Skeletal muscle cell (primary cell): ENCODE data around the gene ESPN.

Experiments used
- DNase-seq: peaks from one replicate; pipeline ENCODE4 v3.0.0-alpha.2; 2010; ENCODE audit warnings: low read depth
- H3K4me3 ChIP-seq: 2 replicates; pipeline ENCODE4 v1.5.1; 2011; ENCODE audit warnings: low read depth, mild to moderate bottlenecking, control low read depth, low read length, moderate library complexity

The ESPN gene

DNA sequence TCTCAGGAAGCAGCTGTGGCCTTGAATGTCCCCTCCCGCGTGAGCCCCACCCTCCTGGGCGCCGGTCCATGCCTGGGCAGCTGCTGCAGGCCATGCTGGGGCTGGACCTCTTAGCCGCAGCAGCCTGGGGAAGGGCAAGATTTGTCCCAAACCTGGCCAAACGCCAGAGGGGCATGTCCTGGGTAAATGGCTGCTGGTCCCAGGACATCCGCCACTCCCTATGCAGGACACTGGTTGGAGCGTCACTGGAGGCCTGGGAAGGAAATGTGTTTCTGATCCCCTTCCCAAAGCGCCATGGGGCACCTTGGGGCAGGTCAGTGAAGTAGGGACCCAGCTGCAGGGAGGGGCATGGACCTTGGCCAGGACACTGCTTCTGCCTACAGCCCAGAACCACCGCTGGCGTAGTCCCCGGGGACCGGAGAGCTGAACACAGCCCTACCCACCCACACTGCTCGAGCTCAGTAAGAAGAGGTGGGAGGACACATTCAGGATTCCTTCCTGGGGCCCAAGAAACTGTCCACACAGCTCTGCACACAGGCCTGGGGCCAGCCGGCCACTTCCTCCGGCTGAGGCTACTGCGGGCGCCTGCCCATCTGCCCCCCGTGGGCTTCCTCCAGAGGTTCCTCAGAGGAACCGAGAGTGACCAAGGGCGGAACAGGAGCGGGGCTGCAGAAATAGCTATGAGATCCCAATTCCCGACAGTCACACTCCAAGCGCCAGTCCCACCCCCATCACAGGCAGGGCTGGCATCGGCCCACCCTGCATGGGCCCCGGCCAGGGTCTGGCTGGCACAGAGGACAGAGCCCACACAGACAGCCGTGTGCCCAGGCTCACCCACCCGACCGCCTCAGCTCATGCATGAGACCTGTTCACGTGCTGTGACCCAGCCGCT, 77.7 kb downstream of the ESPN start:
- DNase-seq: no peak
- H3K4me3 ChIP-seq: no peak overlapping the region

DNA sequence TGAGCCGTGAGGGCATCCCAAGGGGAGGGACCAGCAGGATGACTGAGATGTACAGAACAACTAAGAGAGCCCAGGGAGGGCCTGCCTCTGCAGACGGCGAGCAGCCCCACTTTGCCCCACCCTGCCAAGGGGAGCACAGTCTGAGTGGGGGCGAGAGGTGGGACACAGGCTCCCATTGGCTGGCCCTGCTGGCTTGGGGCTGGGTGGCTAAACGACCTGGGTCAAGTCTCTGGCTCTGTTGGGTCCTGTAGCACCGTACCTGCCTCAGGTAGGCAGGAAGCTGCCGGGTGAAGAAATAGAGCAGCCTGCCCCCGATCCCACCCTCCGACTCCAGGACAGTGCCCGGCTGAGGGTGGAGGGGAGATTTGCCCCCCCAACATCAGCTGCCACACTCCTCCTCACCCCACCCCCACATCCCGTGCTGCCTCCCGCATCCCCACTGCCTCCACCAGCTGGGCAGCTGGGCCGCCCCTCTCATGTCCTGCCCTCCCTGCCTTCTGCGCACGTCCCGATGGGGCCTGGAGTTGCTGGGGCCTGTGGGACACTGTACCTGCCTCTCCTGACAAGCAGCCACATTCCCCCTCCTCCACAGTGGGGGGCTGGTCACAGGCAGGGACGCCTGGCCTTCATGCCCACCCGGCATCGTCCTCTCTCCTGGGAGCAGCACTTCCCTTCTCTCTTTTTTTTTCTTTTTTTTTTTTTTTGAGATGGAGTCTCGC, 79.5 kb downstream of the ESPN start:
- H3K4me3 ChIP-seq: no peak overlapping the region
- no peak for DNase-seq

DNA sequence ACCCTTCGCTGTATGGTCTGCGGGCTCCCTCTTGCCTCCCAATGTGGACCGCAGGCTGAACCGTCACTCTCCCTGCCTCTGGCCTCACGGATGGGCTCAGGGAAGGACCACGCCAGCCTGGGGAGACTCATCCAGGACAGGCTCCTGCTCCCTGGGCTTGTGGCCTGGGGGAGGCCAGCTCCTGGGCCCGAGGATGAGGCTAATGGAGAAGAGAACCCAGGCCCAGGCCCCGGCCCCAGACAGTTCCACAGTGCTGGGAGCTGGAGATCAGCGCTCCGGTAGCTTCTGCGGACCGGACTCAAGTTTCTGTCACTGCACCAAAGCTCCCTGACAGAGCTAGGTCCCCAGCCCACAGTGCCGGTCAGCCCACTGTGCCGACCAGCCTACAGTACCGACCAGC, 80.3 kb downstream of the ESPN start:
- DNase-seq: no peak
- no peak overlapping the region for H3K4me3 ChIP-seq

- H3K4me3 ChIP-seq: no peak overlapping the region
- DNase-seq: no peak
Measured at GRCh38 chr1:6505367-6506209, 81.0 kb downstream of the ESPN start.

- no peak overlapping the region for H3K4me3 ChIP-seq
- no peak for DNase-seq
Measured at GRCh38 chr1:6506210-6507036, 81.8 kb downstream of the ESPN start.

DNA sequence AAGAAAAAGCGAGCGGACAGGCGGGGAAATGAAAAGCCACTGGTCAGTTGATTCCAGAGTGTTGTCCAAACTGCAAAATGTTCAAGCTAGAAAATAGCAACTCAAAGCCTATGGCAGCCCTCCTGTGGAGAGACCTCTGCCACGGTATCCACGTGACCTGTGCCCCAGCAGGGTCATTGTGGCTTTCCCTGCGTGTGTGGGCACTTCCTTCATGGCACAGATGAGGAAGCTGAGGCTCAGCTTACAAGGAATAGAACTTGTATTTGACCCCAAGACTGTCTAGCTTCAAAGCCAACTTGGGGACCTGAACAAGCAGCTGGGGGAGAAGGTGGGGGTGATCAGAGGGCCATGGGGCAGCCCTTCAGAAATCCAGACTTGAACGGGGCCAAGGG, 82.5 kb downstream of the ESPN start:
- no peak for DNase-seq
- no peak overlapping the region for H3K4me3 ChIP-seq

DNA sequence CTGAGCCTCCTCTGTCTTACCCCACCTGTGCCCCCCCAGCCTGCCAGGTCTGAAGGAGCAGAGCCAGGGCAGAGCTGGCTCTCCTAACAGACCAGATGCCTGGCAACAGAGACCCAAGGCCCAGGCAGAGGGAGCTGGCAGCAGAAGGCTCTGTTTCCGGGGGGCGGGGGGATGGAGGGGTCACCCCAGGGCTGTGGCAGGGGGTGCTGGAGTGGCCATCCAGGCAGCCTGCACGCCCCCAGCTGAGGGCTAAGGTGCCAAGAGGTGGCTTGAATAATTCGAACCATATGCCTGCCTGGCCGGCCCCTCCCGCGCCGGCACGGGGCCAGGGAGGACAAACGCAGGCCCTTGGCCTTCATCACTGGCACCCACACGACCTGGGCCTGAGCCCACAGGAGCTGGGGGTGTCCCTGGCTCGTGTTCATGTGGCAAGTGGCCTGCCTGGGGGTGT, 82.9 kb downstream of the ESPN start:
- no peak for DNase-seq
- H3K4me3 ChIP-seq: no peak overlapping the region

- DNase-seq: no peak
- H3K4me3 ChIP-seq: no peak overlapping the region
Measured at GRCh38 chr1:6508154-6508815, 83.7 kb downstream of the ESPN start.

DNA sequence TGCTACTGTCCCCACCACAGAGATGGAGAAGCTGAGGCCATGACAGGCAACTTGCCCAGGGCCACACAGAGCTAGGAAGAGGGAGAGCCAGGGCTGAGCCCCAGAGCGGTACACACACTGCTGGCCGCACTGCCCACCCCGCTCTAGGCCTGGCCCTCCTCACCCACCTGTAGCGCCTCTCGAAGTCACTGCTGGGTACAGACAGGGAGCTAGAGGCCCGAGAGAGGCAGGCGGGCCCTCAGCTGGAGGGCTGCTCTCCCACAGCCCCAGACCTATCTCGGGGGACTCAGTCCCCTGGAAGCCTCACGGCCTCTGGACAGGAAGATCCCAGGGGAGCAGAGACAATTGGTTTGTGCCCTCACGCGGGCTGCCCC, 84.2 kb downstream of the ESPN start:
- DNase-seq: no peak

GRCh38 chr1:6509220-6509918, 84.8 kb downstream of the ESPN start:
- H3K4me3 ChIP-seq: no peak overlapping the region
- DNase-seq: no peak

More for the DNA sequence above, 84.2 kb downstream of the ESPN start:
- H3K4me3 ChIP-seq: no peak overlapping the region

GRCh38 chr1:6509919-6510291, 85.3 kb downstream of the ESPN start:
- no peak overlapping the region for H3K4me3 ChIP-seq
- DNase-seq: no peak

- H3K4me3 ChIP-seq: no peak overlapping the region
- no peak for DNase-seq
Measured at GRCh38 chr1:6510493-6510892, 85.9 kb downstream of the ESPN start.
